ENCODE measurements around the gene SLC13A2.

GRCh38 chr17:28466001-28466400 lies 7.4 kb upstream of the SLC13A2 start:
- TF ChIP-seq POLR2AphosphoS5 (IDR thresholded peaks at IDR 0.05; ENCODE audit: borderline replicate concordance, low read depth, low read length) (no peak), EZH2 (IDR thresholded peaks at IDR 0.05) (no peak), FOXP2 (optimal IDR thresholded peaks at IDR 0.05; ENCODE audit: control extremely low read depth, extremely low read length, insufficient read depth) (no peak)
